H1 (cell line): Measurements from ENCODE around the gene FAM83B. TPM values are rescaled to one million over a fixed set of nuclear protein-coding genes. Genes with fewer than 3 reads are reported as not detected.

ENCODE experiments used
- CBX5 ChIP-seq: fragments of 300-800, 300-1000 bp; sonication (generic); IDR thresholded peaks from 2 replicates; pipeline ENCODE4 v1.7.1; 2016; ENCODE audit warnings: antibody characterized with exemption, low read length, low read depth
- POU5F1 ChIP-seq: IDR thresholded peaks from 2 replicates; pipeline ENCODE4 v1.6.1; 2011; ENCODE audit warnings: low read depth, mild to moderate bottlenecking, low read length, moderate library complexity
- SUZ12 ChIP-seq: fragments of 200-600 bp; sonication (generic); IDR thresholded peaks from 2 replicates; pipeline ENCODE4 v1.6.1; 2012; ENCODE audit warnings: mild to moderate bottlenecking, inconsistent platforms, low read length, moderate library complexity, mixed read lengths
- TAF1 ChIP-seq: IDR thresholded peaks from 2 replicates; pipeline ENCODE4 v1.6.1; 2011; ENCODE audit warnings: mild to moderate bottlenecking, low read depth, low read length
- polyA plus RNA-seq, 7 experiments: library from polyadenylated mRNA; depleted of rRNA in 3 of 7; stranded (reverse) in 5 of 7; unstranded in 2 of 7; fragments of >200 nt in 5 of 7; fragments of 200-250 nt in 2 of 7; gene quantifications; 1 replicate in 5 of 7; 2 replicates in 1 of 7; 4 replicates in 1 of 7; pipeline versions ENCODE4 v1.2.1 to v1.2.3, GENCODE V29; 2011 to 2013; ENCODE audit warnings: missing spikeins in 2 of 7, mixed read lengths in 2 of 7
- total RNA-seq: library from RNA; stranded (reverse); fragmentation: NEBNext Ultra II Directional; extraction: Animal tissue kit (Norgen Biotek cat#: 25700); gene quantifications from 2 replicates; pipeline ENCODE4 v1.2.1, GENCODE V29; 2021
- TF ChIP-seq, protein P1 (sequence below): fragments of 300-600 bp; sonication (generic); IDR thresholded peaks from 2 replicates; pipeline ENCODE4 v1.7.1; 2012; ENCODE audit warnings: low read length, moderate library complexity, mild to moderate bottlenecking, inconsistent platforms; ENCODE audit not compliant: insufficient replicate concordance

FAM83B gene
- total and polyA plus RNA-seq, 2 of the 8 experiments (the other 6 are each of a cell fraction or from before 2014, with no cell fraction given) = 0.71 to 5.7 TPM

DNA sequence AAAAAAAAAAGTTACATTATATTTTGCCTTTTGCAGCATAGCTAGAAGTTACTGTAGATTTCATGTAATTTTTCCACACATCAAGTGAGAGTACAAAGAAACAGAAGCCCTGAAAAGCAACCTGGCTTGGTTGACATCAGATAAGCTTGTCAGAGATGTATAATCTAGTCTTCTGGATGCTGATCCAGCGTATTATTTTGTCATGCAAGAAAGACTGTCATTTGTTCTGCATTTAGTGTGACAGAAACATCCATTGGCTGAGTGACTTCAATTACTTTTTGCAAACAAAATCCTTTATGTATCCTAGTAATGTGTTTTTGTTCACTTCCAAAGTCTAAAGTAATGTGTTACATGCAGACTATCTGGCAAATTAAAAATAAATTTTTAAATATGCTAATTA lies 75.3 kb downstream of the FAM83B start (continued):
- TF ChIP-seq, protein P1, sequence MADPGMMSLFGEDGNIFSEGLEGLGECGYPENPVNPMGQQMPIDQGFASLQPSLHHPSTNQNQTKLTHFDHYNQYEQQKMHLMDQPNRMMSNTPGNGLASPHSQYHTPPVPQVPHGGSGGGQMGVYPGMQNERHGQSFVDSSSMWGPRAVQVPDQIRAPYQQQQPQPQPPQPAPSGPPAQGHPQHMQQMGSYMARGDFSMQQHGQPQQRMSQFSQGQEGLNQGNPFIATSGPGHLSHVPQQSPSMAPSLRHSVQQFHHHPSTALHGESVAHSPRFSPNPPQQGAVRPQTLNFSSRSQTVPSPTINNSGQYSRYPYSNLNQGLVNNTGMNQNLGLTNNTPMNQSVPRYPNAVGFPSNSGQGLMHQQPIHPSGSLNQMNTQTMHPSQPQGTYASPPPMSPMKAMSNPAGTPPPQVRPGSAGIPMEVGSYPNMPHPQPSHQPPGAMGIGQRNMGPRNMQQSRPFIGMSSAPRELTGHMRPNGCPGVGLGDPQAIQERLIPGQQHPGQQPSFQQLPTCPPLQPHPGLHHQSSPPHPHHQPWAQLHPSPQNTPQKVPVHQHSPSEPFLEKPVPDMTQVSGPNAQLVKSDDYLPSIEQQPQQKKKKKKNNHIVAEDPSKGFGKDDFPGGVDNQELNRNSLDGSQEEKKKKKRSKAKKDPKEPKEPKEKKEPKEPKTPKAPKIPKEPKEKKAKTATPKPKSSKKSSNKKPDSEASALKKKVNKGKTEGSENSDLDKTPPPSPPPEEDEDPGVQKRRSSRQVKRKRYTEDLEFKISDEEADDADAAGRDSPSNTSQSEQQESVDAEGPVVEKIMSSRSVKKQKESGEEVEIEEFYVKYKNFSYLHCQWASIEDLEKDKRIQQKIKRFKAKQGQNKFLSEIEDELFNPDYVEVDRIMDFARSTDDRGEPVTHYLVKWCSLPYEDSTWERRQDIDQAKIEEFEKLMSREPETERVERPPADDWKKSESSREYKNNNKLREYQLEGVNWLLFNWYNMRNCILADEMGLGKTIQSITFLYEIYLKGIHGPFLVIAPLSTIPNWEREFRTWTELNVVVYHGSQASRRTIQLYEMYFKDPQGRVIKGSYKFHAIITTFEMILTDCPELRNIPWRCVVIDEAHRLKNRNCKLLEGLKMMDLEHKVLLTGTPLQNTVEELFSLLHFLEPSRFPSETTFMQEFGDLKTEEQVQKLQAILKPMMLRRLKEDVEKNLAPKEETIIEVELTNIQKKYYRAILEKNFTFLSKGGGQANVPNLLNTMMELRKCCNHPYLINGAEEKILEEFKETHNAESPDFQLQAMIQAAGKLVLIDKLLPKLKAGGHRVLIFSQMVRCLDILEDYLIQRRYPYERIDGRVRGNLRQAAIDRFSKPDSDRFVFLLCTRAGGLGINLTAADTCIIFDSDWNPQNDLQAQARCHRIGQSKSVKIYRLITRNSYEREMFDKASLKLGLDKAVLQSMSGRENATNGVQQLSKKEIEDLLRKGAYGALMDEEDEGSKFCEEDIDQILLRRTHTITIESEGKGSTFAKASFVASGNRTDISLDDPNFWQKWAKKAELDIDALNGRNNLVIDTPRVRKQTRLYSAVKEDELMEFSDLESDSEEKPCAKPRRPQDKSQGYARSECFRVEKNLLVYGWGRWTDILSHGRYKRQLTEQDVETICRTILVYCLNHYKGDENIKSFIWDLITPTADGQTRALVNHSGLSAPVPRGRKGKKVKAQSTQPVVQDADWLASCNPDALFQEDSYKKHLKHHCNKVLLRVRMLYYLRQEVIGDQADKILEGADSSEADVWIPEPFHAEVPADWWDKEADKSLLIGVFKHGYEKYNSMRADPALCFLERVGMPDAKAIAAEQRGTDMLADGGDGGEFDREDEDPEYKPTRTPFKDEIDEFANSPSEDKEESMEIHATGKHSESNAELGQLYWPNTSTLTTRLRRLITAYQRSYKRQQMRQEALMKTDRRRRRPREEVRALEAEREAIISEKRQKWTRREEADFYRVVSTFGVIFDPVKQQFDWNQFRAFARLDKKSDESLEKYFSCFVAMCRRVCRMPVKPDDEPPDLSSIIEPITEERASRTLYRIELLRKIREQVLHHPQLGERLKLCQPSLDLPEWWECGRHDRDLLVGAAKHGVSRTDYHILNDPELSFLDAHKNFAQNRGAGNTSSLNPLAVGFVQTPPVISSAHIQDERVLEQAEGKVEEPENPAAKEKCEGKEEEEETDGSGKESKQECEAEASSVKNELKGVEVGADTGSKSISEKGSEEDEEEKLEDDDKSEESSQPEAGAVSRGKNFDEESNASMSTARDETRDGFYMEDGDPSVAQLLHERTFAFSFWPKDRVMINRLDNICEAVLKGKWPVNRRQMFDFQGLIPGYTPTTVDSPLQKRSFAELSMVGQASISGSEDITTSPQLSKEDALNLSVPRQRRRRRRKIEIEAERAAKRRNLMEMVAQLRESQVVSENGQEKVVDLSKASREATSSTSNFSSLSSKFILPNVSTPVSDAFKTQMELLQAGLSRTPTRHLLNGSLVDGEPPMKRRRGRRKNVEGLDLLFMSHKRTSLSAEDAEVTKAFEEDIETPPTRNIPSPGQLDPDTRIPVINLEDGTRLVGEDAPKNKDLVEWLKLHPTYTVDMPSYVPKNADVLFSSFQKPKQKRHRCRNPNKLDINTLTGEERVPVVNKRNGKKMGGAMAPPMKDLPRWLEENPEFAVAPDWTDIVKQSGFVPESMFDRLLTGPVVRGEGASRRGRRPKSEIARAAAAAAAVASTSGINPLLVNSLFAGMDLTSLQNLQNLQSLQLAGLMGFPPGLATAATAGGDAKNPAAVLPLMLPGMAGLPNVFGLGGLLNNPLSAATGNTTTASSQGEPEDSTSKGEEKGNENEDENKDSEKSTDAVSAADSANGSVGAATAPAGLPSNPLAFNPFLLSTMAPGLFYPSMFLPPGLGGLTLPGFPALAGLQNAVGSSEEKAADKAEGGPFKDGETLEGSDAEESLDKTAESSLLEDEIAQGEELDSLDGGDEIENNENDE = no peak
- no peak for TF ChIP-seq TAF1
- TF ChIP-seq SUZ12 = no peak
- no peak for TF ChIP-seq CBX5
- TF ChIP-seq POU5F1 = no peak
